Chondrocyte (in vitro differentiated cells): ENCODE results near the gene KLF7. TPM values are rescaled to one million over a fixed set of nuclear protein-coding genes. Genes with fewer than 3 reads are reported as not detected.

Experiments used
- DNase-seq: peaks from one replicate; pipeline ENCODE4 v3.0.0; 2021; ENCODE audit warnings: mixed read lengths, low spot score
- H3K27ac Mint-ChIP-seq: one replicate; pipeline ENCODE4 v1.8.0; 2021; ENCODE audit warnings: mild to moderate bottlenecking, moderate library complexity, mixed read lengths; ENCODE audit not compliant: unreplicated experiment
- H3K27me3 Mint-ChIP-seq: 2 replicates; pipeline ENCODE4 v1.8.0; 2021; ENCODE audit warnings: low read depth, mixed read lengths
- H3K36me3 Mint-ChIP-seq: 2 replicates; pipeline ENCODE4 v1.8.0; 2021; ENCODE audit warnings: low read depth, mixed read lengths
- H3K4me1 Mint-ChIP-seq: 2 replicates; pipeline ENCODE4 v1.8.0; 2021; ENCODE audit warnings: low read depth, mild to moderate bottlenecking, mixed read lengths
- H3K4me3 Mint-ChIP-seq: one replicate; pipeline ENCODE4 v1.8.0; 2021; ENCODE audit warnings: mild to moderate bottlenecking, moderate library complexity, mixed read lengths; ENCODE audit not compliant: unreplicated experiment
- H3K9me3 Mint-ChIP-seq: 2 replicates; pipeline ENCODE4 v1.8.0; 2021; ENCODE audit warnings: low read depth, mixed read lengths
- total RNA-seq: library from RNA; stranded (reverse); gene quantifications from 3 replicates; pipeline ENCODE4 v1.2.1, GENCODE V29; 2021
- TF ChIP-seq, protein P1 (sequence below): fragments of 200-600 bp; sonication (generic); IDR thresholded peaks from 2 replicates; pipeline ENCODE4 v1.5.0; 2021; ENCODE audit warnings: antibody characterized with exemption, mild to moderate bottlenecking, moderate library complexity

Gene KLF7
- total RNA-seq, 1 donor from 2014 or later = 38.5 TPM

- Mint-ChIP-seq H3K9me3 (no peaks in the 10 kb centered on the region), H3K36me3 (peaks cover 15% of the 10 kb centered on the region), H3K4me1 (peaks cover 89% of the 10 kb centered on the region), H3K4me3 (no peak overlapping the region), H3K27me3 (no peaks in the 10 kb centered on the region), H3K27ac (peak overlapping the region; percentile 87)
- TF ChIP-seq, protein P1, sequence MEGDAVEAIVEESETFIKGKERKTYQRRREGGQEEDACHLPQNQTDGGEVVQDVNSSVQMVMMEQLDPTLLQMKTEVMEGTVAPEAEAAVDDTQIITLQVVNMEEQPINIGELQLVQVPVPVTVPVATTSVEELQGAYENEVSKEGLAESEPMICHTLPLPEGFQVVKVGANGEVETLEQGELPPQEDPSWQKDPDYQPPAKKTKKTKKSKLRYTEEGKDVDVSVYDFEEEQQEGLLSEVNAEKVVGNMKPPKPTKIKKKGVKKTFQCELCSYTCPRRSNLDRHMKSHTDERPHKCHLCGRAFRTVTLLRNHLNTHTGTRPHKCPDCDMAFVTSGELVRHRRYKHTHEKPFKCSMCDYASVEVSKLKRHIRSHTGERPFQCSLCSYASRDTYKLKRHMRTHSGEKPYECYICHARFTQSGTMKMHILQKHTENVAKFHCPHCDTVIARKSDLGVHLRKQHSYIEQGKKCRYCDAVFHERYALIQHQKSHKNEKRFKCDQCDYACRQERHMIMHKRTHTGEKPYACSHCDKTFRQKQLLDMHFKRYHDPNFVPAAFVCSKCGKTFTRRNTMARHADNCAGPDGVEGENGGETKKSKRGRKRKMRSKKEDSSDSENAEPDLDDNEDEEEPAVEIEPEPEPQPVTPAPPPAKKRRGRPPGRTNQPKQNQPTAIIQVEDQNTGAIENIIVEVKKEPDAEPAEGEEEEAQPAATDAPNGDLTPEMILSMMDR = no peak
- DNase-seq = no peak
Observed at GRCh38 chr2:207141386-207141785, 24.4 kb downstream of the KLF7 start.

DNA sequence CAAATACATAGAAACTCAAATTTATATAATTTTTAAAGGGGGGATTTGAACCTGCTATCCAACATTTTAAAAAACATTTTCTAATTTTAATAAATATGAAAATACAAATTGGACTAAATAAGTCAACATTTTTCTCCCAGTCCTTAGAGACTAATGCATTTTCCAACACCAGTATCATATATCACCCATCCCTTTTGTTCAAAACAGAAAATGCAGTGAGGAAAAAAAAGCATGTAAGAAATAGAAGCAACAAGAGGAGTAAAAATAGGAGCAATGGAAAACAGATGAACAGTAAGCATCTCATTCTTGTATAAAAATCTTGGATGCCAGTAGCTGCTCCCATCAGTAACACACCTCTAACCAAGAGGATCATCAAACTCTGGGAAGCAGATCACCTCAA, 25.5 kb downstream of the KLF7 start:
- Mint-ChIP-seq H3K9me3 (no peaks in the 10 kb centered on the region), H3K27me3 (no peaks in the 10 kb centered on the region), H3K36me3 (peaks cover 7% of the 10 kb centered on the region), H3K4me1 (peaks cover 94% of the 10 kb centered on the region), H3K27ac (peak overlapping the region; percentile 71), H3K4me3 (no peak overlapping the region)
- no peak for DNase-seq
- TF ChIP-seq, protein P1 = no peak

DNA sequence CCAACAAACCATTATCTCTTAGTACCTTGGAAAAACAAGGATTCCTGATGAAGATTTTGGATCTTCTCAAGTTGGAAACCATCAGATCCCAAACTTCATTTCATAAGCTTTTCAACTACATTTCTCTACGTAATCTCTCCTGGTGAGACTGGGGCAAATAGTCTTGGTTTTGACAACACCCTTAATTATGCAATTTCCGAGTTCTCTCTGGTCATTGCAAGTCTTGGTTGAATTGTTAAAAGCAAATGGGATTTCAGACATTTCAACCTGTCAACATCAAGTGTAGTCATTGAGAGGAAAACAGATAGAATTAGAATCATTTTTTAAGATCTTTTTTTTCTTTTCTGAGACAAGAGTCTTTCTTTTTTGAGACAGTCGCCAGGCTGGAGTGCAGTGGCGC, 26.2 kb downstream of the KLF7 start:
- Mint-ChIP-seq H3K4me1 (peaks cover 94% of the 10 kb centered on the region), H3K27me3 (no peaks in the 10 kb centered on the region), H3K4me3 (no peak overlapping the region), H3K9me3 (no peaks in the 10 kb centered on the region), H3K36me3 (peaks cover 7% of the 10 kb centered on the region), H3K27ac (peak overlapping the region; percentile 35)
- TF ChIP-seq, protein P1 = no peak
- no peak for DNase-seq

- Mint-ChIP-seq H3K36me3 (peaks cover 5% of the 10 kb centered on the region), H3K4me1 (peaks cover 94% of the 10 kb centered on the region), H3K27me3 (no peaks in the 10 kb centered on the region), H3K27ac (peak overlapping the region; percentile 42), H3K4me3 (no peak overlapping the region), H3K9me3 (no peaks in the 10 kb centered on the region)
- TF ChIP-seq, protein P1 = no peak
- no peak for DNase-seq
Observed at GRCh38 chr2:207138627-207139297, 27.0 kb downstream of the KLF7 start.

DNA sequence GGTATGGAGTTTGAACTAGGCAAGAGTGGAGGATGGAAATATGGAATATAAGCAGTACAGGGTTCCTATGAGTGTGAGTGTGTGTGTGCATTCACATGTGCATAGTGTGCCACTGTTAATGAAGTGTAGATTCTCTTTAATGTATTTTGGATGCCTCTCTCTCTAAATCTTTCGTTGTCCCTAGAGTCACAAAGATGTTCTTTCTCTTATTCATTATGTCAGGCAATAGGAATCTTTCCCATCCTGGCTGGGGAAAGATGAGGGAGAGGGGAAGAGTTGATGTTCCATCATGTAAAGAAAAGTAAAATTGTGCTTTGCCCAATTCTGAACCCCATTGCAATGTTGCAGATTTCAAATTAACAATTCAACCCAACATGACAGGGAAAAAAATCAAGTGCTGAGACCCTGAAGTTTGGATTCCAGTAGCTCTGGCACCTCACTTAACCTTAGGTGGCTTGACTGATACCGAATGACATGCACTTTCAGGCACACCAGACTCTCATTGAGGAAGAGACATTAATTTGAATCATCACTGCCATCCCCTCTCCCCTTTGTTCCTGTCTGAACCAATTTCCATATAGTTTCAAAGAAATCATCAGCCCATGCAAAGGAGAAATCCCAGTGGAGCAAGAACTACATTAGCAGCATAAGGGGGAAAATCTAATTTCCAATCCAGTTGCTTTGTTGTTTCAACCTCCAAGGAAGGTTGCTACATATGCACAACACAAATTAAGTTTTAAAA, 28.0 kb downstream of the KLF7 start:
- Mint-ChIP-seq H3K4me1 (peaks cover 94% of the 10 kb centered on the region), H3K27me3 (no peaks in the 10 kb centered on the region), H3K27ac (peak overlapping the region; percentile 50), H3K36me3 (peaks cover 5% of the 10 kb centered on the region), H3K9me3 (no peaks in the 10 kb centered on the region), H3K4me3 (no peak overlapping the region)
- TF ChIP-seq, protein P1 = no peak
- DNase-seq = no peak
